ENCODE data around the gene CBLC. TPM values are rescaled to one million over a fixed set of nuclear protein-coding genes. Genes with fewer than 3 reads are reported as not detected.

Gene CBLC
- total RNA-seq, 1 experiment from 2014 or later, result 25.4 TPM

- Histone ChIP-seq H4K20me1 (ENCODE audit: low read length) (peaks cover 9% of the 10 kb centered on the region), H3K79me2 (ENCODE audit: low read length) (peaks cover 34% of the 10 kb centered on the region), H3K9ac (ENCODE audit: low read length) (peak overlapping the region; percentile 94), H3K36me3 (ENCODE audit: low read depth, low read length) (peaks cover 7% of the 10 kb centered on the region; the same call in 1 of the 2 replicates), H3K4me1 (ENCODE audit: insufficient read depth, low read length) (peaks cover 47% of the 10 kb centered on the region), H3K27me3 (ENCODE audit: low read length) (no peaks in the 10 kb centered on the region), H2AFZ (ENCODE audit: low read length) (no peak overlapping the region; the same call in 1 of the 2 replicates), H3K9me2 (replicated peaks; ENCODE audit: low read length) (no peaks in the 10 kb centered on the region), H3K27ac (ENCODE audit: low read length) (peak overlapping the region; percentile 98), H3K4me3 (ENCODE audit: low read length) (peak overlapping the region; percentile 64), H3F3A (ENCODE audit: low read length, unreplicated experiment) (peaks cover 6% of the 10 kb centered on the region), H3K9me3 (ENCODE audit: low read length) (no peaks in the 10 kb centered on the region), H3K4me2 (ENCODE audit: low read length) (peak overlapping the region; percentile 95)
- TF ChIP-seq EZH2phosphoT487 (IDR thresholded peaks at IDR 0.05; ENCODE audit: borderline replicate concordance, low read length) (no peak), CTCF (conservative IDR thresholded peaks at IDR 0.05; ENCODE audit: low read depth, low read length) (no peak), EZH2 (IDR thresholded peaks at IDR 0.05; ENCODE audit: low read length, unreplicated experiment) (no peak)
- DNase-seq (peak; percentile 74), ATAC-seq (peak; percentile 54)
- BruUV-seq (replicated peaks), result no TSS peak
- CTCF ChIA-PET, result interaction anchor here (0.6 to 1.2 kb wide), 3 partner anchors 17 to 65 kb away, joined by 3 to 8 read pairs (median 3); no protein-coding TSS in a partner anchor
- POLR2A ChIA-PET (ENCODE audit: unreplicated experiment), result no interaction called here
- intact Hi-C loops (cut with micrococcal nuclease), result no loop called here
Observed at GRCh38 chr19:44753932-44754749, 23.5 kb upstream of the CBLC start.

DNA sequence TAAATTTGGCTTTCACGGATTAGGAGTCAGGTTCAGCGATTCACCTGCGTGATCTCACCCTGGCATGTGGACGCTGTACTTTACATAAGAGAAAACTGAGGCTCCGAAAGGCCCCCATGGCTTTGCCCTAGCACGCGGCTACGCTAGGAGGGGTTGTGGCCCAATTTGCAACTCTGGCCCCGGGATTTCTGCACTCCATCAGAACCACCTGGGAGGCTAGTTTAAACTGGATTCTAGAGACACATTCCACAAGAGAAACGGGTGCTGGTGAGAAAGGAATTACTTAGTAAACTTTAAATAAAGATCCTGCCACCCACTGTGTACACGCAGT is 23.0 kb upstream of the CBLC start:
- H3K27ac ChIP-seq (ENCODE audit: low read length), result peak overlapping the region; percentile 98
- H3K9me3 ChIP-seq (ENCODE audit: low read length), result no peaks in the 10 kb centered on the region
- POLR2A ChIA-PET (ENCODE audit: unreplicated experiment), result no interaction called here
- no TSS peak for BruUV-seq (replicated peaks)
- H3K79me2 ChIP-seq (ENCODE audit: low read length), result peaks cover 28% of the 10 kb centered on the region
- intact Hi-C loops (cut with micrococcal nuclease), result no loop called here
- H3K9ac ChIP-seq (ENCODE audit: low read length), result peak overlapping the region; percentile 94
- no peak for DNase-seq
- H4K20me1 ChIP-seq (ENCODE audit: low read length), result peaks cover 3% of the 10 kb centered on the region; the same call in 1 of the 2 replicates
- H3K9me2 ChIP-seq (replicated peaks; ENCODE audit: low read length), result no peaks in the 10 kb centered on the region
- H3K4me3 ChIP-seq (ENCODE audit: low read length), result peak overlapping the region; percentile 64; the same call in 1 of the 2 replicates
- peaks cover 7% of the 10 kb centered on the region; the same call in 1 of the 2 replicates for H3K36me3 ChIP-seq (ENCODE audit: low read depth, low read length)
- peaks cover 42% of the 10 kb centered on the region for H3K4me1 ChIP-seq (ENCODE audit: insufficient read depth, low read length)
- H3K4me2 ChIP-seq (ENCODE audit: low read length), result peak overlapping the region; percentile 95
- ATAC-seq, result no peak
- TF ChIP-seq CTCF (conservative IDR thresholded peaks at IDR 0.05; ENCODE audit: low read depth, low read length) (no peak), EZH2 (IDR thresholded peaks at IDR 0.05; ENCODE audit: low read length, unreplicated experiment) (no peak), EZH2phosphoT487 (IDR thresholded peaks at IDR 0.05; ENCODE audit: borderline replicate concordance, low read length) (no peak)
- H2AFZ ChIP-seq (ENCODE audit: low read length), result no peak overlapping the region; the same call in 1 of the 2 replicates
- peaks cover 6% of the 10 kb centered on the region for H3F3A ChIP-seq (ENCODE audit: low read length, unreplicated experiment)
- CTCF ChIA-PET, result interaction anchor here (0.7 kb wide), 1 partner anchor 31 kb away, joined by 3 read pairs; no protein-coding TSS in a partner anchor
- H3K27me3 ChIP-seq (ENCODE audit: low read length), result no peaks in the 10 kb centered on the region

- ChIA-PET CTCF (no interaction called here), POLR2A (ENCODE audit: unreplicated experiment) (no interaction called here)
- intact Hi-C loops (cut with micrococcal nuclease), result no loop called here
- Histone ChIP-seq H3K79me2 (ENCODE audit: low read length) (peaks cover 23% of the 10 kb centered on the region), H3K9me3 (ENCODE audit: low read length) (no peaks in the 10 kb centered on the region), H3K9ac (ENCODE audit: low read length) (peak overlapping the region; percentile 94), H3K4me1 (ENCODE audit: insufficient read depth, low read length) (peaks cover 38% of the 10 kb centered on the region), H3K9me2 (replicated peaks; ENCODE audit: low read length) (no peaks in the 10 kb centered on the region), H3F3A (ENCODE audit: low read length, unreplicated experiment) (peaks cover 6% of the 10 kb centered on the region), H3K36me3 (ENCODE audit: low read depth, low read length) (peaks cover 7% of the 10 kb centered on the region; the same call in 1 of the 2 replicates), H4K20me1 (ENCODE audit: low read length) (no peaks in the 10 kb centered on the region), H3K27me3 (ENCODE audit: low read length) (no peaks in the 10 kb centered on the region), H3K4me3 (ENCODE audit: low read length) (no peak overlapping the region), H3K4me2 (ENCODE audit: low read length) (peak overlapping the region; percentile 95; the same call in 1 of the 2 replicates), H3K27ac (ENCODE audit: low read length) (peak overlapping the region; percentile 98; the same call in 1 of the 2 replicates), H2AFZ (ENCODE audit: low read length) (no peak overlapping the region)
- TF ChIP-seq CTCF (conservative IDR thresholded peaks at IDR 0.05; ENCODE audit: low read depth, low read length) (no peak), EZH2phosphoT487 (IDR thresholded peaks at IDR 0.05; ENCODE audit: borderline replicate concordance, low read length) (no peak)
- no TSS peak for BruUV-seq (replicated peaks)
- ATAC-seq (no peak), DNase-seq (no peak)
Observed at GRCh38 chr19:44755219-44755618, 22.5 kb upstream of the CBLC start.
